Vagina (tissue), 2 donors: ENCODE data around the gene MIXL1.

ENCODE experiments used
- POLR2A ChIP-seq, 2 donors: fragments of 450-650 bp; IDR thresholded peaks; one replicate each; pipeline ENCODE4 v1.6.1; 2017; ENCODE audit warnings: antibody characterized with exemption in 2 of 2, mild to moderate bottlenecking in 2 of 2, moderate library complexity in 2 of 2
- POLR2AphosphoS5 ChIP-seq, 2 donors: sonication (generic); formaldehyde crosslinking; IDR thresholded peaks; one replicate each; pipeline ENCODE4 v1.9.0; 2017; ENCODE audit warnings: antibody characterized with exemption in 2 of 2, mild to moderate bottlenecking in 2 of 2, low read depth in 1 of 2; ENCODE audit not compliant: insufficient read depth in 1 of 2
- TF ChIP-seq, protein P1 (sequence below), 3 experiments: fragments of 450-650 bp in 2 of 3; fragments of 200-600 bp in 1 of 3; sonication (generic) in 1 of 3; IDR thresholded peaks; one replicate each; pipeline ENCODE4 v1.5.1; 2017 to 2019; ENCODE audit warnings: antibody characterized with exemption in 3 of 3, mild to moderate bottlenecking in 2 of 3, moderate library complexity in 2 of 3

DNA sequence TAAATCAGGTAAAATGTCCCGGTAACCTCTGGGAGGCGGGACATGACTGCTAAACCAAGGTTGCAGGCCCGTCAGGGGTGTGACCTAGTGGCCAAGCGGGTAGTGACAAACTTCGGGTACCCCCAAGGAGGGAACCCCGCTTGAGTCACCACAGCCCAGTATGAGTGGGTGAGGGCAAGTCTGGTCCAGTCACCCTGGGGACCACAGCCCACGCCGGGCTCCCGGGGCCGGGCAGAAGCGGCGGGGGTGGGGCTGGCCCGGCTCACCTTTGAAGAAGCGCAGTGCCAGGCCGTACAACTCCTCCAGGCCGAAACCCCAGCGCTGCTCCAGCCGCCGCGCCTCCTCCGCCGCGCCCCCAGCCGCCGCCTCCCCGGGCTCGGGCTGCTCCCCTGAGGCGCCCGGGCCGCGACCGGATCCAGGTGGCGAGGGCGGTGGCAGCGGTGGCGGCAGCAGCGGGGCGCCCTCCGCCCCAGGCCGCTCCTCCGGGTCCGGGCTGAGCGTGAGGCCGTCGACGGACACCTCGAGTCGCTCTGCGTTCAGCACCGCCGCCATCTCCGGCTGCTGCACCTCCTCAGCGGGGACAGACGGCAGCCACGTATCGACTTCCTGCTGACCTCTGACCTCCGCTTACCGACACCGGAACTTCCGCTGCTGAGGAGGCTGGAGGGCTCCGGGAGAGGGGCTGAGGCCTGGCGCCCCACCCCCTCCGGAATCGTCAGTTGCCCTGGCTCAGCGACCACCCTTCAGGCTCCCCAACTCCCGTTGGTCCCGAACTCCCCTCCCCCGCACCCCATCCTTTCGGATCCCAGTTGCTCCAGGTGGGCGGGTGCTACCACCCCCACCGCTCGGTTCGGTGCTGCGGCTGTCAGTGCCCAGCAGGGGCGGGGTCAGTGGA, 37.1 kb upstream of the MIXL1 start, which contains the start of gene ACBD3:
- TF ChIP-seq, protein P1, sequence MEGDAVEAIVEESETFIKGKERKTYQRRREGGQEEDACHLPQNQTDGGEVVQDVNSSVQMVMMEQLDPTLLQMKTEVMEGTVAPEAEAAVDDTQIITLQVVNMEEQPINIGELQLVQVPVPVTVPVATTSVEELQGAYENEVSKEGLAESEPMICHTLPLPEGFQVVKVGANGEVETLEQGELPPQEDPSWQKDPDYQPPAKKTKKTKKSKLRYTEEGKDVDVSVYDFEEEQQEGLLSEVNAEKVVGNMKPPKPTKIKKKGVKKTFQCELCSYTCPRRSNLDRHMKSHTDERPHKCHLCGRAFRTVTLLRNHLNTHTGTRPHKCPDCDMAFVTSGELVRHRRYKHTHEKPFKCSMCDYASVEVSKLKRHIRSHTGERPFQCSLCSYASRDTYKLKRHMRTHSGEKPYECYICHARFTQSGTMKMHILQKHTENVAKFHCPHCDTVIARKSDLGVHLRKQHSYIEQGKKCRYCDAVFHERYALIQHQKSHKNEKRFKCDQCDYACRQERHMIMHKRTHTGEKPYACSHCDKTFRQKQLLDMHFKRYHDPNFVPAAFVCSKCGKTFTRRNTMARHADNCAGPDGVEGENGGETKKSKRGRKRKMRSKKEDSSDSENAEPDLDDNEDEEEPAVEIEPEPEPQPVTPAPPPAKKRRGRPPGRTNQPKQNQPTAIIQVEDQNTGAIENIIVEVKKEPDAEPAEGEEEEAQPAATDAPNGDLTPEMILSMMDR (IDR thresholded peaks at IDR 0.05): no peak
- TF ChIP-seq POLR2A (IDR thresholded peaks at IDR 0.05) (peak in 1 of 2 donors; percentile 80), POLR2AphosphoS5 (IDR thresholded peaks at IDR 0.05; ENCODE audit: insufficient read depth in 1 of 2, low read depth in 1 of 2) (peak; percentile 71 to 91)
